ENCODE results near the gene CEMIP2.

The CEMIP2 gene

GRCh38 chr9:71644819-71645362 lies 123.4 kb downstream of the CEMIP2 start:
- DNase-seq (ENCODE audit: low read depth) = no peak

GRCh38 chr9:71643330-71643729 lies 125.0 kb downstream of the CEMIP2 start:
- no peak for DNase-seq (ENCODE audit: low read depth)

- DNase-seq (ENCODE audit: low read depth) = no peak
Observed at GRCh38 chr9:71642056-71642455, 126.3 kb downstream of the CEMIP2 start.

GRCh38 chr9:71638627-71639026 lies 129.7 kb downstream of the CEMIP2 start:
- no peak for DNase-seq (ENCODE audit: low read depth)

GRCh38 chr9:71637926-71638325 lies 130.4 kb downstream of the CEMIP2 start:
- DNase-seq (ENCODE audit: low read depth) = no peak

GRCh38 chr9:71637375-71637774 lies 130.9 kb downstream of the CEMIP2 start:
- DNase-seq (ENCODE audit: low read depth) = no peak

GRCh38 chr9:71636143-71636839 lies 132.0 kb downstream of the CEMIP2 start:
- no peak for DNase-seq (ENCODE audit: low read depth)

GRCh38 chr9:71634752-71635151 lies 133.6 kb downstream of the CEMIP2 start:
- DNase-seq (ENCODE audit: low read depth) = no peak
